GM12873 (cell line): Measurements from ENCODE around the gene SARDH.

ENCODE experiments used
- TF ChIP-seq, protein P1 (sequence below): IDR thresholded peaks from 2 replicates; pipeline ENCODE4 v1.5.1; 2012; ENCODE audit warnings: low read depth, mild to moderate bottlenecking, moderate library complexity, low read length, control low read depth; ENCODE audit not compliant: insufficient read depth; ENCODE audit errors: missing control alignments

Gene SARDH

DNA sequence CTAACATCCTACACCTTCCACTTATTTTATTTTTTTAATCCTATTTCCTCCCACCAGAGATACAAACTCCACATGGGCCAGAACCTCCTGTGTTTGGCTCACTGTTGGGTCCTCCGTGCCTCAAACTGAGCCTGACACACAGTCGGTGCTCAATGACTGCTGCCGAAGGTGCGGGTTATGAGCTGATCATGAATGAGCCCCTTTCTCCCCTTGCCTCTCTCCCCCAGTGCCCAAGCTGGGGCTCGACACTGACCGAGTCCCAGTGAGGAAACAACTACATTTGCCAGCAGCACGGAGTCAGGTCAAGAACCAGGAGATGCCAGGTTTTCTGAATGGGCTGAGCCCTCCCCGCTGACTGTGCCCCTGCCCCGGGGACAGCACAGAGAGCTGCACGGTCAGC, 45.0 kb downstream of the SARDH start:
- TF ChIP-seq, protein P1, sequence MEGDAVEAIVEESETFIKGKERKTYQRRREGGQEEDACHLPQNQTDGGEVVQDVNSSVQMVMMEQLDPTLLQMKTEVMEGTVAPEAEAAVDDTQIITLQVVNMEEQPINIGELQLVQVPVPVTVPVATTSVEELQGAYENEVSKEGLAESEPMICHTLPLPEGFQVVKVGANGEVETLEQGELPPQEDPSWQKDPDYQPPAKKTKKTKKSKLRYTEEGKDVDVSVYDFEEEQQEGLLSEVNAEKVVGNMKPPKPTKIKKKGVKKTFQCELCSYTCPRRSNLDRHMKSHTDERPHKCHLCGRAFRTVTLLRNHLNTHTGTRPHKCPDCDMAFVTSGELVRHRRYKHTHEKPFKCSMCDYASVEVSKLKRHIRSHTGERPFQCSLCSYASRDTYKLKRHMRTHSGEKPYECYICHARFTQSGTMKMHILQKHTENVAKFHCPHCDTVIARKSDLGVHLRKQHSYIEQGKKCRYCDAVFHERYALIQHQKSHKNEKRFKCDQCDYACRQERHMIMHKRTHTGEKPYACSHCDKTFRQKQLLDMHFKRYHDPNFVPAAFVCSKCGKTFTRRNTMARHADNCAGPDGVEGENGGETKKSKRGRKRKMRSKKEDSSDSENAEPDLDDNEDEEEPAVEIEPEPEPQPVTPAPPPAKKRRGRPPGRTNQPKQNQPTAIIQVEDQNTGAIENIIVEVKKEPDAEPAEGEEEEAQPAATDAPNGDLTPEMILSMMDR = no peak

DNA sequence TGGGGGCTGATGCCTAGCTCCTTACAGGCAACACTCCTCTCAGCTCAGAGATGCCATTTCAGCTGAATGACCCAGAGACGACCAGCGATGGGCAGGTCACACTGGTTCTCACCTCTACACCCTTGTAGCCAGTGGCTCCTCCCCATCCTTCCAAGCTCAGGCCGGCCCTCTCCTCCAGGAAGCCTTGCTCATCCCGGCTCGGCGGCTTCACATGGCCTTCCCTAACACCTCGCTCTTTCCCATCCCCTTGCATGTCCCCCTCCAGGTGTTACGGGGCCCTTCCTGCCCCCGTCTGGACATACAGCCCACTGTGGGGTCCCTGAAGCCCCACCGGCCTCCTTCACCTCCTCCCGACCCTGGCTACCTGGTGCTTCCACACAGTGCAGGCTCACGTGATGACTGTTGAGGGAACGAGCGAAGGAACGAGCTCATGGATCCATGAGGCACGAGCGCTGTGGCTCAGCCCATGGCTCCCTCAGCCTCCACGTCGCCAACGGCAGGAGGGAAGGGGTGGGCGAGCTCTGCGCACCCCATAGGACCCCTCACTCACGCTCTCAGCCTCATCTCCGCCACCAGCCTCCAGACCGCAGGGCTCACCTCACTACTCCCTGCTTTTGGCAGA, 45.7 kb downstream of the SARDH start:
- TF ChIP-seq, protein P1 = no peak

DNA sequence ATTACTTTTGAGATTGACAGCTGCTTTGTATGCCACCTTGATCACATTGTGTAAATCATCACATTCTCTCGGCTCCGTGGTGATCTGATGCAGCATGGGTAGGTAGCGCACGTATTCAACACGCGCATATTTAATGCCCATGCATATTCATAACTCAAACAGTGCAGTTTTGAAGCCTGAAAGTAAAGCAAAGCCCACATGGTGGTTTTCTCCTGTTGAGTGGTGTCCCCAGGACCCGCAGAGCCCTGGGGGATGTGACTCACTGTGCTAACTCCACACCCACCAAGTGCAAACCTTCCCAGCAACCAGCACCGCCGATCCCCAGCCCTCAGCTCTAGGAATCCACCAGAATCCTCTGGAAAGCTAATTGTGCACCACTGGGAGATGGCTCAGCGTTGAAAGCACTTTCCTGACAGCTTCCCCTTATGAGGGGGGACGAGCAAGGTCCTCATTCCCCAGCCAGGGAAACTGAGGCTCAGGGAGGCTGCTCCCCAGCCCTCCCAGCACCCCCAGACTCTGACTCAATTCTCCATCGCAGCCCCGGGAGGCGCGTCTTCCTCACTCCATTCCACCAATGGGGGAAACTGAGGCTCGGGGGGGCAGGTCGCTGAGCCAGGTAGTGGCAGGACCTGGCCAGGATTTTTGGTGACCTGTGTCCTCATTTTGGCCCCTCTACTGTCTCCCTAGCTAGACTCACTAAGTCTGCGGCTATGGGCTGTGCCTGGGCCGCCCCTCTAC, 46.4 kb downstream of the SARDH start:
- TF ChIP-seq, protein P1 = no peak

DNA sequence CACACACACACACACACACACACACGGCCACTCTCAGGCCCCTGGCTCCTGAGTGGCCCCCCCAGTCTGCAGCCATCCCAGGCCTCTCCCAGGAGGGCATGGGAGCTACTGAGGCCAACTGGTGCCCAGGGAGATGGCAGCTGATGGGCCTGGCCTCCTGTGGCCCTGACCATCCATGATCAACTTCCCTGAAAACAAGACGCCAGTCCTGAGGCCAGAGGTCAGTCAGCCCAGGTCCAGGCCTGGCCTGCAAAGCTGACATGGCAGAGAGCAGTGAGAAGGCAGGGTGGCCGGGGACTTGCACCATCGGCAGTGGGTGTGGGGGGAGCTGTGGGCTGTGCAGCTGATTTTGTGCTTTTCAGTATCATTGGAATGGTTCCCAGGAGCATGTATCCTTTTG, 47.0 kb downstream of the SARDH start:
- TF ChIP-seq, protein P1 = no peak

DNA sequence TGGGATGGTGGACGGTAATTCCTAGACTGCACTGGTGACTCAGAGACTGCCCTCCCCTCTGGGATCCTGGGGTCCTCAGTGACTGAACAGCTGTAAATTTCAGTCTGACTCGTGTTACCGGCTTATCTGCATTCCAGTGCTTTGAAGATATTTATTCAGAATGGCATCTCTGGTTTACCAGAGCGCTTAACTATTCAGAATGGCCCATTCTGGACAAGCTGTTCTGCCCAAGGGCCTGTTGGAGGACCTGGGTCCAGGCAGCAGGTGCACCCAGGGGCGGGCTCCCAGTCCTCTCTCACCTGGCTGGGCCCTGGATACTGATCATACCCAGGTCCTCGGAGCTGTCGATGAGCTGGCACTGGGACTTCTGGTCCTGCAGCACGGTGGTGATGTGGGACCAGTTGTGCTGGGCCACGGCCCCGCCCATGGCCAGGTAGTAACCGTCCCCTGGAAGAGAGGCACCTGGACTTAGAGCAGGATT, 48.0 kb downstream of the SARDH start:
- TF ChIP-seq, protein P1 = no peak

DNA sequence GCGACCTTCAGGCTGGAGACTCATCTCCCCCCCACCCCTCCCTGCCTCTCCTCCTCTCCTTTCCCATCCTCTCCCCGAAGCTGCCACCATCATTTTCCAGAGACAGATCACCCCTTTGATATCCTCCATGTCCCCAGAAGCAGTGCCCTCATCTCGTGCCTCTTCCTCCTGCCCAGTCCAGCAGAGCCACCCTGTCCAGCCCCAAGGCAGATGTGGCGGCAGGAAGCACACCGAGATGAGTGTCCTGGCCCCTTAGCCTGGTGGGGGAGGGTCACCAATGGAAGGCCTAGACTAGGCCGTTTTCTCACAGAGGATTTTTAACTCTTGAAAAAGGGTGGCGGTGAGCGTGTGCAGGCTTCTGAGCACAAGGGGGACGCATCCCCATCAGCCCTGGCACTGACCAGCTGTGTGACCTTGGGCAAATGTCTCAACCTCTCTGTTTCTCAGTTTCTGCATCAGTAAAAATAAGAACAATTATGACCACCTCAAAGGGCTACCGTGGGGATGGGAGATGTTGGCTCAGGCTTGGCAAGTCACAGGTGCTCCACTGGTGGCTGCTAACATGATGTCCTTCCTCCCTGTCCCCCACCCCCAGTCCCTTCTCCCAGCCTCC, 48.9 kb downstream of the SARDH start:
- TF ChIP-seq, protein P1 = no peak
